ENCODE measurements around the gene SORBS1.

SORBS1 gene

GRCh38 chr10:95392217-95392584 lies 169.0 kb downstream of the SORBS1 start:
- no peak overlapping the region for H2AFZ ChIP-seq (ENCODE audit: low read depth, low read length, severe bottlenecking)
- no peaks in the 10 kb centered on the region for H3K9me3 ChIP-seq (ENCODE audit: insufficient read depth, low read length)
- no peaks in the 10 kb centered on the region for H4K20me1 ChIP-seq (ENCODE audit: low read depth, low read length)
- no peaks in the 10 kb centered on the region for H3K36me3 ChIP-seq (ENCODE audit: low read length)
- H3K79me2 ChIP-seq (ENCODE audit: insufficient read depth, low read length): no peaks in the 10 kb centered on the region
- no peak for TF ChIP-seq EZH2phosphoT487 (conservative IDR thresholded peaks at IDR 0.05; ENCODE audit: low read length)
- TF ChIP-seq CTCF (IDR thresholded peaks at IDR 0.05; ENCODE audit: insufficient read depth, low read length, poor library complexity, severe bottlenecking): no peak
- H3K4me2 ChIP-seq (ENCODE audit: low read depth, low read length, poor library complexity, severe bottlenecking): no peak overlapping the region
- no peak overlapping the region for H3K9ac ChIP-seq (ENCODE audit: low read length)
- H3K9me2 ChIP-seq (replicated peaks; ENCODE audit: insufficient read depth, low read length): no peaks in the 10 kb centered on the region
- H3K27me3 ChIP-seq (ENCODE audit: low read length): no peaks in the 10 kb centered on the region
- H3K4me3 ChIP-seq (ENCODE audit: insufficient read depth, low read length, poor library complexity, severe bottlenecking): no peak overlapping the region
- H3F3A ChIP-seq (ENCODE audit: insufficient read depth): no peaks in the 10 kb centered on the region
- no peak overlapping the region for H3K27ac ChIP-seq (ENCODE audit: low read depth, low read length)

- Histone ChIP-seq H3K9me3 (ENCODE audit: insufficient read depth, low read length) (no peaks in the 10 kb centered on the region), H3K27ac (ENCODE audit: low read depth, low read length) (no peak overlapping the region), H3K27me3 (ENCODE audit: low read length) (no peaks in the 10 kb centered on the region), H3F3A (ENCODE audit: insufficient read depth) (no peaks in the 10 kb centered on the region), H3K79me2 (ENCODE audit: insufficient read depth, low read length) (no peaks in the 10 kb centered on the region), H3K36me3 (ENCODE audit: low read length) (no peaks in the 10 kb centered on the region), H2AFZ (ENCODE audit: low read depth, low read length, severe bottlenecking) (no peak overlapping the region), H3K4me3 (ENCODE audit: insufficient read depth, low read length, poor library complexity, severe bottlenecking) (no peak overlapping the region), H4K20me1 (ENCODE audit: low read depth, low read length) (no peaks in the 10 kb centered on the region), H3K4me2 (ENCODE audit: low read depth, low read length, poor library complexity, severe bottlenecking) (no peak overlapping the region), H3K9me2 (replicated peaks; ENCODE audit: insufficient read depth, low read length) (no peaks in the 10 kb centered on the region), H3K9ac (ENCODE audit: low read length) (no peak overlapping the region)
- TF ChIP-seq EZH2phosphoT487 (conservative IDR thresholded peaks at IDR 0.05; ENCODE audit: low read length) (no peak), CTCF (IDR thresholded peaks at IDR 0.05; ENCODE audit: insufficient read depth, low read length, poor library complexity, severe bottlenecking) (no peak)
These were observed 169.5 kb downstream of the SORBS1 start for GRCh38 chr10:95391581-95392216.

GRCh38 chr10:95391164-95391563 lies 170.0 kb downstream of the SORBS1 start:
- Histone ChIP-seq H3K79me2 (ENCODE audit: insufficient read depth, low read length) (no peaks in the 10 kb centered on the region), H4K20me1 (ENCODE audit: low read depth, low read length) (no peaks in the 10 kb centered on the region), H3K4me2 (ENCODE audit: low read depth, low read length, poor library complexity, severe bottlenecking) (no peak overlapping the region), H3K4me3 (ENCODE audit: insufficient read depth, low read length, poor library complexity, severe bottlenecking) (no peak overlapping the region), H2AFZ (ENCODE audit: low read depth, low read length, severe bottlenecking) (no peak overlapping the region), H3K9me3 (ENCODE audit: insufficient read depth, low read length) (no peaks in the 10 kb centered on the region), H3K36me3 (ENCODE audit: low read length) (no peaks in the 10 kb centered on the region), H3K27ac (ENCODE audit: low read depth, low read length) (no peak overlapping the region), H3K9ac (ENCODE audit: low read length) (no peak overlapping the region), H3K27me3 (ENCODE audit: low read length) (no peaks in the 10 kb centered on the region), H3K9me2 (replicated peaks; ENCODE audit: insufficient read depth, low read length) (no peaks in the 10 kb centered on the region), H3F3A (ENCODE audit: insufficient read depth) (no peaks in the 10 kb centered on the region)
- TF ChIP-seq CTCF (IDR thresholded peaks at IDR 0.05; ENCODE audit: insufficient read depth, low read length, poor library complexity, severe bottlenecking) (no peak), EZH2phosphoT487 (conservative IDR thresholded peaks at IDR 0.05; ENCODE audit: low read length) (no peak)

Measured in SU-DHL-6 (cell line).